NCI-H1092 treated with DMSO at 0.1 percent for 48 hours (cell line): ENCODE data around the gene STEEP1.
"Not testable (repeated sequence)": the region's sequence is repeated elsewhere in the genome, so short reads cannot be mapped to it uniquely, and the experiment has no call there.

Experiments used
- DNase-seq: peaks from one replicate; lab custom pipeline; 2025; lab: John Stamatoyannopoulos, UW

Gene STEEP1

DNA sequence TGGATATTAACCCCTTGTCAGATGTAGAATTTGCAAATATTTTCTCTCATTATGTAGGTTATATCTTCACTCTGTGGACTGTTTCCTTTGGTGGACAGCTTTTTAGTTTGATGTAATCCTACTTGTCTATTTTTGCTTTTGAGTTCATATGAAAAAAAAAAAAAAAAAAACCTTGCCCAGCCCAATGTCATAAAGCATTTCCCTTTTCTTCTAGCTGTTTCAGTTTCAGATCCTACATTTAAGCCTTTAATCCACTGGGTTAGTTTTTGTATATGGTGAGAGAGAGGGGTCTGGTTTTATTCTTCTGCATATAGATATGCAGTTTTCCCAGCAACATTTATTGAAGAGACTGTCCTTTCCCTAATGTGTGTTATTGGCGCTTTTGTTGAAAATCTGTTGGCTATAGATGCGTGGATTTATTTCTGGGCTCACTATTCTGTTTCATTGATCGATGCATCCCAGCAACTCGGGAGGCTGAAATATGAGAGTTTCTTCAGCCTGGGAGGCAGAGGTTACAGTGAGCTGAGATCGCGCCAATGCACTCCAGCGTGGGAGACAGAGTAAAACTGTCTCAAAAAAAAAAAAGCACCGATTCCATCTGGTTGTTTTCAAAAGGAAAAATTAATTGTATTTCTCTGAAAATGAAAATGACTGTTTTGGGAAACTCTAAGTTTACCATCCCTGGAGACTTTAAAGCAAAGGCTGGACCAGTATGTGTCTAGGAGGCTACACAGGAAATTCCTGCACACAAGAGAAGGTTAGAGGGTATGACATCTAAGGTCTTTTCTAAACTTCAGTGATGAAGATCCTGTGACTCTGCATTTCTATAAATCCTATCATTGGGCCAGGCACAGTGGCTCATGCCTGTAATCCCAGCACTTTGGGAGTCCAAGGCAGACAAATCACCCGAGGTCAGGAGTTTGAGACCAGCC lies 35.6 kb downstream of the STEEP1 start:
- no peak for DNase-seq

DNA sequence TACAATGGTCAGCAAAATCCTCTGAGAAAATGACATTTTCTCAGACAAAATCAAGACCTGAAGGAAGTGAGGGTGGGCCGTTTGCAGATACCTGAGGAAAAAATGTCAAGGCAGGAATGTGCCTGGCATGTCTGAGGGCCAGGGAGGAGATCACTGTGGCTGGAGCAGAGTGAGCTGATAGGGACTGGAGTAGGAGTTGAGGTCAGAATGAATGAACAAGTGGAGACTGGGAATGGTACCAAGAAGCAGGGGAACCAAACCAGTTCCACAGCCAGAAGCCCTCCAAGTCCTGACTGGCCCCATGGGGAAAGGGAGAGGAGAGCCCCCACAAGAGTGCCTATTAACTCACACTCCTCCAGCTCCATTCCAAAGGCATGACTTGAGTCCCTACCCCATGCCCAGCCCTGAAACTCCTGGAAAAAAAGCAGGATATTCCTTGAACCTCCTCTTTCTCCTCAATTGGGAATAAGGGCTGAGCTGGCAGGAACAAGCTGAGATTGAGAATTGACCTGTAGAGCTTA lies 41.5 kb downstream of the STEEP1 start:
- DNase-seq = no peak

DNA sequence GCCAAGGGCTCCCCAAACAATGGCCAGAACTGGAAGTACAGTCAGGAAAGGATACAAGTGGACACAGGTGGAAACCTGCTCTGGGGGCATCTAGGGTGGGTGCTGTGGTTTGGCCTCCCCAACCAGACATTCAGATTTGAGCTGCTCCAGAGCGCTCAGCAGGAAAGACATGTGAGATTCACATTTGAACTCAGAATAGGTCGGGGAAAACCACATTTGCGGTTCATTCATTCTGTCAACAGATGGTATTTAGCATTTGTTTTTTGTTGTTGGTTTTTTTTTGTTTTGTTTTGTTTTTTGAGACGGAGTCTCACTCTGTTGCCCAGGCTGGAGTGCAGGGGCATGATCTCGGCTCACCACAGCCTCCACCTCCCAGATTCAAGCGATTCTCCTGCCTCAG lies 44.0 kb downstream of the STEEP1 start:
- DNase-seq = no peak

DNA sequence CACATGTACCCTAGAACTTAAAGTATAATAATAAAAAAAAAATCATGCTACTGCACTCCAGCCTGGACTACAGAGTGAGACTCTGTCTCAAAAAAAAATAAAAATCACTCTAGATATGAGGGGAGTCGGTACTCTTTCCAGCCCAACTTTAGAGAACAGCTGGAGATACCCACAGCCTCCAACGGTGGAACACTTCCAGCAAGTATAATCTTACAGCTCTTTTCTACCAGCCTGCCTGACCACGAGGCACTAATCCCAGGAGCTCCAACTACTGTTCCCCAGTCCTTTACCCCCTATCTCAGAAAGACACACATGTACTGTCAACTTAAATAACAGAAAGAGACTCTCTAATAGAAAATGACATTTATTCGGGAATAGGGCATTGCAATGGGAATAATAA lies 46.8 kb downstream of the STEEP1 start:
- DNase-seq = no peak

DNA sequence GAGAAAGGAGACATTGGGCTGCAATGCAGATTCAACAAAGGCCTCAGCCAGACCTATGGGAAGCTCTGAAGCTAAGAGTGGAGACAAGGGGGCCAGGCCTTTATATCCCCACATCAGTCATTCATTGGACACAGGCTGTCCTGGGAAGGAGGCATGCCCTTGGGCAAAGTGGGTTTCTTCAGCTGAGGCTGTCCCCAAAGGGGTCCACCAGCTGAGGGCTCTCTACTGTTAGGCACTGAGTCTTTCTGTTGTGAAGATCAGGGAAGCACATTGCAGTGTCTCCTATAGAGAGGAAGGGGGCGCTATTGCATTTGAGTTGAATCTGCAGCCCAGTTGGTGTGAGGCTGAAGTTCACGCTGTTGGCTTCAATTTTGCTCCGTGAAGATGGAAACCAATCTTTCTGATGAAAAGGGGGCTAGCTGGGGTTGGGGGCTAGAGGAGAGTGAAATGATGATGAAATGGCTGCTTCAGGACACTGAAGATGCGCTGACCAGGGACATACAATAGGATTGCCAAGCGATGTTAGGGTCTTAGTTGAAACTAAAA lies 49.0 kb downstream of the STEEP1 start:
- peak; percentile 84 for DNase-seq

DNA sequence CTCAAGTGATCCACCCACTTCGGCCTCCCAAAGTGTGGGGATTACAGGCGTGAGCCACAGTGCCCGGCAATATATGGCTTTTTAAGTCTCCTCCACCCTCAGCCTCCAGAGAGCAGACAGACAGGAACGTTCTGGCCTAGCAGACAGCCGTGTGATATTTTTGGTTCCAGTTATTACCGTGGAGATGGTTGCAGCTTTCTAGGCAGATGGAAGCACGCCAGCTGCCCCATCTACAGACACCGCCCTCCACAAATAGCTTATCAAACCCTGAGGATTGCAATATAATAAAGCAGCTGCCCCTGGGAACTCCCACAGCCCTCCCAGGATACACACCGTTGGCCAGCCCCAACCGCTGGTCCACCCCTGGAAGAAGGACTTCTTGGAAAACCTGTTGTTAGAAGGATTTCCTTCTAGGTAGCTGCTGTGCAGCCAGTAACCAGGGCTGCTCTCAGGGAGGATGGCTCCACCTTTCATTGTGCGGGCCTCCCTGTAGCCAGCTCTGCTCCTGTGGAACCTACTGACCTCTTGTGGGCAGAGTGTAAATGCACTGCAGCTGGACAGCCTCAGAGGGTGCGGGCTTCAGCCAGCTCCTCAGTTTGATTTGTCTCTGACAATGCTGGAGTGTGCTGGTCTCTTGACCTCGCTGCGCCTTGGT lies 52.9 kb downstream of the STEEP1 start:
- peak; percentile 78 for DNase-seq

DNA sequence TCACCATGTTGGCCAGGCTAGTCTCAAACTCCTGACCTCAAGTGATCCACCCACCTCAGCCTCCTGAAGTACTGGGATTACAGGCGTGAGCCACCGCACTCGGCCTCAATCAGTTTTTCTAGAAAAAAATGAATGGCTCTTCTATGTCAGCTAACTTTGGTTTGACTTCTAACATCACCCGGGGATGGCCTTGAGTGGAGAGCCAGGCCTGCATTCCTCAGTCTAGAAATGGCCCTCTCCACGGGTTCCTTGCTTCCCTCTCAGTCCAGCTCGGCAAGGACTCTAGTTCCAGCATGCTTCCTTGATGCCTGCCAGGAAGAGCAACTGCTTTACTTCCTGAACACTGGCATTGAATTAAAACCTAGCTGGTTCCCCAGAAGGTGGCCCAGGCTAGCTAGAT lies 58.0 kb downstream of the STEEP1 start:
- DNase-seq = no peak

DNA sequence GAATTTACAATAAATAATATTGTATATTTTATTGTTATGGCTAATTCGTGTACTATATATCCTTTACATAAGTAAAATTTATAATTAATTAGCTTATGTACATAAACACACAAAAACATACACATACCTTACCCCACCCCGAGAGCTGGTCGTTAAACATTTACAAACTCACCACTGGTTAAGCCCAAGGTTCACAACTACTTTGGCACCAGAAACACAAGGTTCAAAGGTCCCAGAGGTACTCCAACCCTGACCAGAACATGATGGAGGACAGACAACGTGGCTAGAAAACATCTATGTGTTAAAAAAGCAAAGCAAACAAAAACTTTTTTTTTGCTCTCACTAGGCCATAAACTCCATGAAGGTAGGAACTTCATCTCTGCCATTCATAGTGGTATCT lies 59.3 kb downstream of the STEEP1 start:
- DNase-seq = no peak

DNA sequence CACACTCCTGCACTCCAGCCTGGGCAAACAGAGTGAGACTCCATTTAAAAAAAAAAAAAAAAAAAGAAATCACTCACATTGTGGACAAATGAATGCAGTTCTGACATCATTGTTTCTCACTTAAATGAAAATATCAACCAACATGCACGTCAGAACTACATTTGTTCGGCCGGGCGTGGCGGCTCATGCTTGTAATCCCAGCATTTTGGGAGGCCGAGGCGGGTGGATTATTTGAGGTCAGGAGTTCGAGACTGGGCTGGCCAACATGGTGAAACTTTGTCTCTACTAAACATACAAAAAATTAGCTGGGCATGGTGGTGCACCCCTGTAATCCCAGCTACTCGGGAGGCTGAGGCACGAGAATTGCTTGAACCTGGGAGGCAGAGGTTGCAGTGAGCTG lies 60.1 kb downstream of the STEEP1 start:
- not testable (repeated sequence) for DNase-seq

DNA sequence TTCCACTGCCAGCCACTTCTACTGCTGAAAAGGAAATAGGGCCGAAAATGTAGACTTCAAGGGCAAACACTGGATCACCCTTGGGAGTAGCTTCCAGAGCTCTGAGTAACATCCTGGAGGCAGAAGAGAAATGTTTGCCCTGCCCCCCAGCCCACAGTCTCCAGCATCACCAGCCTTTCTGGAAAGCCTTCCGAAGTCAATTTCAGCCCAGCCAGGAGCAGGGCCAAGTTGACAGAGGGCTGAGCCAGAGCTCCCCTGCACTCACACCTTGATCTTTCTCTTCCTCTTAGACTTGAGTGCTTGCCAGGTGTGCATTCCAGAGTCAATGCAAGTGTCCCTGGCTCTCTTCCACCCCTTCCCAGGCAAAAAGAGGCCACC lies 61.7 kb downstream of the STEEP1 start:
- no peak for DNase-seq

DNA sequence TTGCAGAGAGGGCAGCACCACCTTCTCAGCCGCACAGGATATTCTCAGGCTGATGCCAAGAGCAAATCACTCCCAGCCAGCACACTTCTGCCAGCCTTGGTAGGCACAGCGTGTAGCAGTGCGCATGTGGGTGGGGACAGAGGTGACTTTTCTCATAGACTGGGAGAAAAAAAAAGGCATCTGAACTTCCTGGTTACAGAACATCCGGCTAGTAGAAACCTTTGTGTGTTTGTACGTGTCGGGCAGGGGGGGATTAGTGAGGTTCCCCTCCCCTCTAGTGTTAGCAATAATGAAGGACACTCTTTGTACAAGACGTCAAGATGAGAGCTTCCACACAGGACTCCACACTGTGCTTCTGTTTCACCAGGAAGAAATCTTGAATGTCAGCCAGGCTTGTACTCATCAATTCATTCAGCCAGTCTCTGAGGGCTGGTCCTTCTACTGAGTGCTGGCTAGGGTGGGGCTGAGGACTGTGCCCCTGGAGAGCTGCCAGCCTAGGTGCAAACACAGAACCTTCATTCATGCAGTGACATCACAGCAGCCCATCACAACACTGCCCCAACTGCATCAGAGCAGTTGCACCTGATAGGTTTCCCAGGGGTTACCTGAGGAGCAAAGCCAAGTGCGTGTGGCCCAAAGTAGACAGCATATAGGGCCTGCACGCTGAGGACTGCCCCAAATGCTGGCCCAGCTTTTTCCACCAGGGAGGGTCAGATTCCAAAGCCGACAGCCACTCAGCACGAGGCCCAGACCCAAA lies 62.3 kb downstream of the STEEP1 start:
- DNase-seq = peak; percentile 61

DNA sequence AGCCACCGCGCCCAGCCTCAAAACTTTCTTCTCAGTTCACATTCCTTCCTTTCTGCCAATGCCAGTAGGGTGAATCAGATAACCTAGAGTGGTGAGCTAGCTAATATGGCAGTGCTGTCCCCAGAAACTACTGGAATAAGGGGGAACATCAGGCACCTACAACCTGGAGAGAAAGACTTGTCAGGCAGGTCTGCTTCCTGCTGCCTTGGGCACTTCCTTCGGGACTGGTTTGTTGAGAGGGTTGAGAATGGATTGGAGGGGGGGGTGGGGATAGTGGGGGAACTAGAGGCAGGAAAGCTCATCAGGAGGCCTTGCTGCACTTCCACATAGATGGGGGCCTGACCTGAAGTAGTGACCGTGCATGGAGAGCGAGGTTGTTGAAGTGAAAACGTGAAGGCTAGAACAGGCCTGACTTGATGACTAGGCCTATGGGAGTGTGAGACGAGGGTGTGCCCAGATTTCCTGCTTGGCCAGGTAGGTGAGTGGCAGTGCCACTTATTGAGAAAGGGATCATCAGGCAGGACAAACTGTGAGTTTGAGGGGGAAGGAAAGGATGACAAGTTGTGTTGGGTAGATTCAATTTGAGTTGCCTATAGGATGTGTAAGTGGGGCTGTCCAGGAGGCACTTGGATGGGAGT lies 63.6 kb downstream of the STEEP1 start:
- DNase-seq = no peak

DNA sequence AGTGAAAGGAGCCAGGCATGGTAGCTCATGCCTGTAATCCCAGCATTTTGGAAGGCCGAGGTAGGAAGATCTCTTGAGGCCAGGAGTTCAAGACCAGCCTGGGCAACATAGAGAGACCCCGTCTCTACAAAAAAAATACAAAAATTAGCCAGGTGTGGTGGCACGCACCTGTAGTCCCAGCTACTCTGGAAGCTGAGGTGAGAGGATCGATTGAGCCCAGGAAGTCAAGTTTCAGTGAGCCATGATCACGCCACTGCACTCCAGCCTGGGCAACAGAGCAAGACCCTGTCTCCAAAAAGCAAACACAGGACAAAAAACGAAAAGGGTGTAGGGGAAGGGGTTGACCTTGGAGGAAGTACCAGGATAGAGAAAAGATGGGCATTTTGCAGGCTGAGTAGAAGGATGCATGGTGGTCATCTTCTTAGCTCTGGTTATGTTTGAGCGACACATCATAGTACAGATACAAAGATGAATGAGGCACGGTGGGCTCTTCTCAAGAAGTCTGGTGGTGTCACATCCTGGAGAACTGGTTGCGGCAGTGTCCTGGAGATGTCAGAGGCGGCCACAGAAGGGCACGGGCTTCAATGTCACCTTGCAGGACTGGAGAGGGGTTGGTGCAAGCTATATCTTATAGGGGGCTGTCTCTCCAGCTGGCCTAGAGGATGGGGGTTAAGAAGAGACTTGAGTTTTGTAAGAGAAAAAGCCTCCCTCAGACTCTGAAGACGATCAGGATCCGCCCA lies 65.0 kb downstream of the STEEP1 start:
- DNase-seq = no peak

DNA sequence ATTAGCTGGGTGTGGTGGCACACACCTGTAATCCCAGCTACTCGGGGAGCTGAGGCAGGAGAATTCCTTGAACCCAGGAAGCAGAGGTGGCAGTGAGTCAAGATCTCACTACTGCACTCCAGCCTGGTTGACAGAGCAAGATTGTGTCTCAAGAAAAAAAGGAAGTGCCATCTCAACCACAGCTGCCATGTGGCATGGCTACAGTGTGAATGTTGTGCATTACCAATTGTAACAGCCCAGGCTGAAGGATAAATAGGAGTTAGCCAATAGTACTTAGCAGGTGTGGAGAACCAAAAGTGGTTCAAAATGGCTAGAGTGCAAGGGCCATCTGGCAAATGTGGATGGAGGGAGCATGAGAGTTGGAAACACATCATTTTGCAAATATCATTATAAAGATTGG lies 68.0 kb downstream of the STEEP1 start:
- DNase-seq = no peak

DNA sequence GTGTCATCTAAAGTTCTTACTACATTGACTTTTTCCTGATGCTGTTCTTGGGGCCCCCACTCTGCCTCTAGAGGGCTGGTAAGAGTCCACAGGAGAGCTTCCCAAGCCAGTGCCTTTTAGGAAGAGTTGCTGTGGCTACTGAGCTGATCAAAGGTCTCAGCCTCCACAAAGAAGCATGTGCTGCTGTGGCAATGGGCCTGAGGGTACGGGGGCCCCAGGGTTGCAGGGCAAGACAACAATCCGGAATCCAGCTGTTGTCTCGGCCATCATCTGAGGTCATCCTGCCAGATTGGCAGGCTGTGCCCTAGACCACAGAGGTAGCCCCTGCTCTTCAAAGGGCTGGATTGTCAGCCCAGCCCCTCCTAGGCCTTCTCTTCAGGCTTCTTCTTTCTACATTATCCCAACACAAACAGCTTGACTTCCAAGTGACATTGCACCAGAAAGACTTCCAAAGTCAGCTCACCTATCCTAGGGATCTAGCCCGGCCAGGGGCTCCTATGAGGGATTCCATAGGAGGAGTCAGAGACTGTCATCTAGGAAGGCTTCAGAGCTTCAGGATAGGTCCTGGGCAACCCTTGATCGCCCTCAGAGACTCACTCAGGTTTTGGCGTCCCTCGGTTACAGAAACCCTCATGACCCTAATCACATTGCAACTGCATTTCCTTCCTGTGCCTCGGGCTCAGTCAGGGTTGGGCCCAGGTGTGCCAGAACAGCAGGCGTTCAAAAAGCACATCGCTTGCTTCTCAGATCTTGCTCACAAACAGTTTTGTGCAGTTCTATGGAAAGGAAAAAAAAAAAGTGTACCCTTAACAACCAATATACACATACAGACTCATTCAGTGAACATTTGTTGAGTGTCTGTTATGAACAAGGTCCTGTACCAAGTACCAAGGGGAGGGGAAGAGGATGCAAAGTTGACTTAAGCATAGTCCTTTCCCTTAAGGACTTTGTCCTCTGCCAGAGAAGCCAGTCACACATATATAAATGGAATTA lies 69.2 kb downstream of the STEEP1 start:
- no peak for DNase-seq

DNA sequence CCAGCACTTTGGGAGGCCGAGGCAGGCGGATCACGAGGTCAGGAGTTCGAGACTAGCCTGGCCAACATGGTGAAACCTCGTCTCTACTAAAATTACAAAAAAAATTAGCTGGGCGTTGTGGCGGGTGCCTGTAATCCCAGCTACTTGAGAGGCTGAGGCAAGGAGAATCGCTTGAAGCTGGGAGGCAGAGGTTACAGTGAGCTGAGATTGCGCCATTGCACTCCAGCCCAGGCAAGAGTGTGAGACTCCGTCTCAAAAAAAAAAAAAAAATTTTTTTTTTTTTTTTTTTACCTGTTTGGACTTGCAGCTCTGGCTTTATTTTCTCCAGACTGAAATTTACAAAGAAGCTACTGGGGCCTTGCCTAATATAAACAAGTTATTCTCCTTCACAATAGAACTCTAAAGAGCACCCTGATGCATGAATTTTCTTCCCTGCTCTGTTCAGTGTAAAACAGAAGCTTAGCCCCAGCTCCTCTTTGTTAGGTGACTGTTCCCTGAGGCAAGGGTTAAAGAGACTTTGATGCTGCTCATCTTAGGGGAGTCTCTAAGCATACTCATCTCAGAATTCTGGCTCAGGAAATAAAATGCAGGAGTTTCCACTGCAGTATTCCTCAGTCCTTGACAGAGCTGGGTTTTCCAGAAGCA lies 71.2 kb downstream of the STEEP1 start:
- not testable (repeated sequence) for DNase-seq

DNA sequence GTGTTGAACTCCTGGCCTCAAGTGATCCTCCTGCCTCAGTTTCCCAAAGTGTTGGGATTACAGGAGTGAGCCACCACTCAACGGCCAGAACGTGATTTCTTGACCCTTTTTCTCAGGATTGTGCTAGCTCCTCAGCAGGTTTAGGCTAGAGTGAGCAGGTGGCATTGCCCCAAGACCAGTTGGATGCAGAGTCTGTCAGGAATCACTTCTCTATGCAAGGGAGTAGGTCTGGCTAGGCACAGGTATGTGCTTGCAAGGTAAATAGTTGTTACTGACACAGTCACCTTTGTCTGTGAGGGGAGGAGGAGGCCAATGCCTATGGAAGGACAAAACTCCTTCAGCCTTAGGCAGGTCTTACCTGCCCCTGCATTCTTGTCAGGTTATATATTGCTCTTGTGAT lies 72.7 kb downstream of the STEEP1 start:
- no peak for DNase-seq

DNA sequence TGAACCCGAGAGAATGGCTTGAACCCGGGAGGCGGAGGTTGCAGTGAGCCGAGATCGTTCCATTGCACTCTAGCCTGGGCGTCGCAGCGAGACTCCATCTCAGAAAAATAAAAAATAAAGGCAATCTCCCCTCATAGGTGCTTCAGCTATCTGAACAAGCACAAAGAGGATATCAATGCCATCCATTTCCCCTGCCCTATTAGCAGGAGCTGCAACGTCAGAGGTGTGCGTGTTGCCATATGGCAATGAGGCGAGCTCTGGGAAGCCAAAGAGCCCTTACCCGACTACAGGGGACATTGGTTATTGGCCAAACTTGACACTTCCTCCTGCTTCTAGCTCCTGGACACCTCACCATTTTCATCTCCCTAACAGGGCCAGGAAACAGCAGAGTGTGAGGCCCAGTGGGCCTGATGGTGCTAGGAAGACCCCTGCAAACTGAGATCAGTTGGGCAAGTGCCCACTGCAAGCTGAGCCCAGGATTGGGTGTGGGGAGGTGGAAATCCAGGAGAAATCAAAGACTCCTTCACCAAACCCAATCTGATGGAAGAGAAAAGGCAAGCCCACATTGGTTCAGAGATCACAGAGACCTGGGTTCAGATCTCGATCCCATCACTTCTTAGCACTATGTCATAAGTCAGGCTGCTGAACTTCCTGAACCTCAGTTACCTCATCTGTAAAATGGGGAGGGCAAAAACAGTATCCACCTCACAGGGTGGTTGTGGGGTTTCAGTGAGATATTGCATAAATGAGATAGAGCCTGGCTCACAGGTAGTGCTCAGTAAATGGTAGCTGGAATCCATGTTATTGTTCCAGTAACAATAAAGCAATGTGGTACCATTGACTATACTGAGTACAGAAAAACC lies 75.8 kb downstream of the STEEP1 start:
- DNase-seq = no peak
